DLD1 (cell line): ENCODE data around the gene PATZ1.

ENCODE experiments used
- in situ Hi-C: cut with HindIII; loops from 2 replicates; pipeline ENCODE4 v1.10.0; 2017; ENCODE audit warnings: low sequenced_read_pairs

PATZ1 gene

GRCh38 chr22:31344256-31344577 is 1.9 kb downstream of the PATZ1 start:
- in situ Hi-C loops: no loop called here

GRCh38 chr22:31343235-31344191 is 2.6 kb downstream of the PATZ1 start:
- in situ Hi-C loops: no loop called here

- in situ Hi-C loops: no loop called here
These were observed 3.6 kb downstream of the PATZ1 start for GRCh38 chr22:31342389-31343140.

- in situ Hi-C loops: no loop called here
These were observed 4.6 kb downstream of the PATZ1 start for GRCh38 chr22:31341386-31342088.

- in situ Hi-C loops: no loop called here
These were observed 5.3 kb downstream of the PATZ1 start for GRCh38 chr22:31340765-31341247.

- in situ Hi-C loops: no loop called here
These were observed 5.8 kb downstream of the PATZ1 start for GRCh38 chr22:31340360-31340759.

GRCh38 chr22:31339148-31339832 is 6.9 kb downstream of the PATZ1 start:
- in situ Hi-C loops: loop anchor here (10.0 kb wide), 1 partner anchor 54 kb away; no protein-coding TSS in a partner anchor

GRCh38 chr22:31337178-31337577 is 9.0 kb downstream of the PATZ1 start:
- in situ Hi-C loops: loop anchor here (10.0 kb wide), 1 partner anchor 52 kb away; no protein-coding TSS in a partner anchor

GRCh38 chr22:31334329-31334728 is 11.8 kb downstream of the PATZ1 start:
- in situ Hi-C loops: loop anchor here (10.0 kb wide), 1 partner anchor 50 kb away; no protein-coding TSS in a partner anchor

GRCh38 chr22:31333641-31334040 is 12.5 kb downstream of the PATZ1 start:
- in situ Hi-C loops: loop anchor here (10.0 kb wide), 1 partner anchor 49 kb away; no protein-coding TSS in a partner anchor

- in situ Hi-C loops: loop anchor here (10.0 kb wide), 1 partner anchor 48 kb away; no protein-coding TSS in a partner anchor
These were observed 13.3 kb downstream of the PATZ1 start for GRCh38 chr22:31332886-31333285.

- in situ Hi-C loops: loop anchor here (10.0 kb wide), 1 partner anchor 47 kb away; no protein-coding TSS in a partner anchor
These were observed 14.1 kb downstream of the PATZ1 start for GRCh38 chr22:31332010-31332409.

- in situ Hi-C loops: loop anchor here (10.0 kb wide), 1 partner anchor 45 kb away; no protein-coding TSS in a partner anchor
These were observed 16.5 kb downstream of the PATZ1 start for GRCh38 chr22:31329453-31330215.

GRCh38 chr22:31329029-31329428 is 17.1 kb downstream of the PATZ1 start:
- in situ Hi-C loops: no loop called here

GRCh38 chr22:31328544-31328960 is 17.6 kb downstream of the PATZ1 start:
- in situ Hi-C loops: no loop called here

GRCh38 chr22:31327806-31328543 is 18.2 kb downstream of the PATZ1 start:
- in situ Hi-C loops: no loop called here

GRCh38 chr22:31326877-31327276 is 19.3 kb downstream of the PATZ1 start:
- in situ Hi-C loops: no loop called here
